DMS153 treated with DMSO at 0.1 percent for 48 hours (cell line): ENCODE results near the gene DNAJC13.

Source experiments
- DNase-seq: peaks from one replicate; lab custom pipeline; 2025; ENCODE audit not compliant: unreplicated experiment; lab: John Stamatoyannopoulos, UW

DNAJC13 gene

GRCh38 chr3:132457286-132457685 is 40.0 kb downstream of the DNAJC13 start:
- DNase-seq = no peak

GRCh38 chr3:132459551-132459950 is 42.2 kb downstream of the DNAJC13 start:
- DNase-seq = no peak

GRCh38 chr3:132461544-132461943 is 44.2 kb downstream of the DNAJC13 start:
- no peak for DNase-seq

- no peak for DNase-seq
These were observed 46.8 kb downstream of the DNAJC13 start for GRCh38 chr3:132464066-132464465.

GRCh38 chr3:132469326-132469725 is 52.0 kb downstream of the DNAJC13 start:
- DNase-seq = no peak

GRCh38 chr3:132486099-132486498 is 68.8 kb downstream of the DNAJC13 start:
- no peak for DNase-seq

GRCh38 chr3:132488151-132488550 is 70.8 kb downstream of the DNAJC13 start:
- no peak for DNase-seq

- DNase-seq = no peak
These were observed 81.8 kb downstream of the DNAJC13 start for GRCh38 chr3:132499071-132499470.

- no peak for DNase-seq
These were observed 86.3 kb downstream of the DNAJC13 start for GRCh38 chr3:132503559-132503958.

- no peak for DNase-seq
These were observed 87.2 kb downstream of the DNAJC13 start for GRCh38 chr3:132504375-132504933.

- no peak for DNase-seq
These were observed 90.4 kb downstream of the DNAJC13 start for GRCh38 chr3:132507657-132508056.

GRCh38 chr3:132509096-132509495 is 91.8 kb downstream of the DNAJC13 start:
- no peak for DNase-seq

GRCh38 chr3:132509506-132509905 is 92.2 kb downstream of the DNAJC13 start:
- DNase-seq = no peak

- DNase-seq = no peak
These were observed 95.8 kb downstream of the DNAJC13 start for GRCh38 chr3:132513057-132513456.

GRCh38 chr3:132517311-132517710 is 100.0 kb downstream of the DNAJC13 start:
- no peak for DNase-seq

GRCh38 chr3:132519914-132520313 is 102.6 kb downstream of the DNAJC13 start:
- DNase-seq = no peak

GRCh38 chr3:132521901-132522300 is 104.6 kb downstream of the DNAJC13 start:
- no peak for DNase-seq

- DNase-seq = no peak
These were observed 105.1 kb downstream of the DNAJC13 start for GRCh38 chr3:132522353-132522752.

- no peak for DNase-seq
These were observed 113.3 kb downstream of the DNAJC13 start for GRCh38 chr3:132530624-132531023.

GRCh38 chr3:132535575-132536441 is 118.5 kb downstream of the DNAJC13 start:
- peak; percentile 37 for DNase-seq

GRCh38 chr3:132536442-132537153 is 119.3 kb downstream of the DNAJC13 start:
- DNase-seq = no peak

- no peak for DNase-seq
These were observed 120.0 kb downstream of the DNAJC13 start for GRCh38 chr3:132537297-132537696.
